ENCODE results near the gene IFT172. TPM values are rescaled to one million over a fixed set of nuclear protein-coding genes. Genes with fewer than 3 reads are reported as not detected.

The IFT172 gene
- total and polyA plus RNA-seq, 2 donors from 2014 or later: 25.9 to 40.3 TPM

DNA sequence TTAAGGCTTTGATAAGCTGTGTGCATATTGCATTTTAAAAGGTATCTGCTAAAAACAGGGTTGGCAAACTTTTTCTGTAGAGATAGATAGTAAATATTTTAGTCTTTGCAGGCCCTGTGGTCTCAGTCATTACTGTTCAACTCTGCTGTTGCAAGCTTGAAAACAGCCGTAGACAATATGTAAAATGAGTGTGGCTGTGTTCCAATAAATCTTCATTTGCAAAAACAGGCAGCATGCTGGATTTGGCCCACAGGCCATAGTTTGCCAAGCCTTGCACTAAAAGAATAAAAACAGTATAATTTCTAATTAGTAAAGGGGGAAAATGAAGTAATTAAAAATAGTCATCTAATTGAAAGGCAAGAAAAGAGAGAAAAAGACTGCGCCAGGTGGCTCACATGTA is 42.4 kb upstream of the IFT172 start:
- H3K36me3 ChIP-seq (ENCODE audit: control insufficient read depth in 2 of 3, insufficient read depth in 3 of 3, low read length in 3 of 3): no peaks in the 10 kb centered on the region
- H3K27me3 ChIP-seq (ENCODE audit: control insufficient read depth, insufficient read depth, low read length): no peaks in the 10 kb centered on the region
- DNase-seq (no peak), FAIRE-seq (no peak)
- H3K4me3 ChIP-seq (ENCODE audit: low read length in 3 of 3): no peak overlapping the region
- no peak overlapping the region for H3K27ac ChIP-seq (ENCODE audit: low read depth in 2 of 2, low read length in 2 of 2)
- intact Hi-C loops (cut with DNase I): no loop called here
- H3K9ac ChIP-seq (ENCODE audit: low read length in 3 of 3): no peak overlapping the region
- TF ChIP-seq, protein P1, sequence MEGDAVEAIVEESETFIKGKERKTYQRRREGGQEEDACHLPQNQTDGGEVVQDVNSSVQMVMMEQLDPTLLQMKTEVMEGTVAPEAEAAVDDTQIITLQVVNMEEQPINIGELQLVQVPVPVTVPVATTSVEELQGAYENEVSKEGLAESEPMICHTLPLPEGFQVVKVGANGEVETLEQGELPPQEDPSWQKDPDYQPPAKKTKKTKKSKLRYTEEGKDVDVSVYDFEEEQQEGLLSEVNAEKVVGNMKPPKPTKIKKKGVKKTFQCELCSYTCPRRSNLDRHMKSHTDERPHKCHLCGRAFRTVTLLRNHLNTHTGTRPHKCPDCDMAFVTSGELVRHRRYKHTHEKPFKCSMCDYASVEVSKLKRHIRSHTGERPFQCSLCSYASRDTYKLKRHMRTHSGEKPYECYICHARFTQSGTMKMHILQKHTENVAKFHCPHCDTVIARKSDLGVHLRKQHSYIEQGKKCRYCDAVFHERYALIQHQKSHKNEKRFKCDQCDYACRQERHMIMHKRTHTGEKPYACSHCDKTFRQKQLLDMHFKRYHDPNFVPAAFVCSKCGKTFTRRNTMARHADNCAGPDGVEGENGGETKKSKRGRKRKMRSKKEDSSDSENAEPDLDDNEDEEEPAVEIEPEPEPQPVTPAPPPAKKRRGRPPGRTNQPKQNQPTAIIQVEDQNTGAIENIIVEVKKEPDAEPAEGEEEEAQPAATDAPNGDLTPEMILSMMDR (IDR thresholded peaks at IDR 0.05; ENCODE audit: borderline replicate concordance, extremely low read depth, insufficient read depth): no peak
- H3K9me3 ChIP-seq (ENCODE audit: control insufficient read depth in 2 of 3, insufficient read depth in 1 of 3, low read length in 3 of 3): peaks cover 0 to 3% (median 0%) of the 10 kb centered on the region in 3 donors
- H3K4me1 ChIP-seq (ENCODE audit: control insufficient read depth in 2 of 3, insufficient read depth in 2 of 3, low read depth in 1 of 3, low read length in 3 of 3): no peaks in the 10 kb centered on the region

DNA sequence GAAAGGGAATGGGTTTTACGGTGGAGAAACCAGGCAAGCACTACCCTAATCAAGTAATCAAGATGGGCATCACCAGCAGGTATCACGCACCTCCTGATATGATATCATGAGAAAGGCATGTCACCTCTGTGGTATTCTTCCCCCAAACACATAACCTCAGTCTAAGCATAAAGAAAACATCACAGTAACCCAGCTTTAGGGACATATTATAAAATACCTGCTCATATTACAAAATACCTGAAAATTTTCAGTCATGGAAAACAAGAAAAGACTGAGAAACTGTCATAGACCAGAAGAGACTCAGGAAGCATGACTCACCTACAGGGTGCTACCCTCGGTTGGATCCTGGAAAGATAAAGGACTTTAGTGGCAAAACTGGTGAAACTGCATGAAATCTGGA is 37.6 kb upstream of the IFT172 start:
- Histone ChIP-seq H3K4me1 (ENCODE audit: control insufficient read depth in 2 of 3, insufficient read depth in 2 of 3, low read depth in 1 of 3, low read length in 3 of 3) (no peaks in the 10 kb centered on the region), H3K9me3 (ENCODE audit: control insufficient read depth in 2 of 3, insufficient read depth in 1 of 3, low read length in 3 of 3) (peaks cover 0 to 3% (median 0%) of the 10 kb centered on the region in 3 donors), H3K27me3 (ENCODE audit: control insufficient read depth, insufficient read depth, low read length) (no peaks in the 10 kb centered on the region), H3K9ac (ENCODE audit: low read length in 3 of 3) (no peak overlapping the region), H3K27ac (ENCODE audit: low read depth in 2 of 2, low read length in 2 of 2) (no peak overlapping the region), H3K4me3 (ENCODE audit: low read length in 3 of 3) (no peak overlapping the region), H3K36me3 (ENCODE audit: control insufficient read depth in 2 of 3, insufficient read depth in 3 of 3, low read length in 3 of 3) (no peaks in the 10 kb centered on the region)
- FAIRE-seq: no peak
- DNase-seq: no peak
- intact Hi-C loops (cut with DNase I): no loop called here
- TF ChIP-seq, protein P1 (IDR thresholded peaks at IDR 0.05; ENCODE audit: borderline replicate concordance, extremely low read depth, insufficient read depth): no peak

DNA sequence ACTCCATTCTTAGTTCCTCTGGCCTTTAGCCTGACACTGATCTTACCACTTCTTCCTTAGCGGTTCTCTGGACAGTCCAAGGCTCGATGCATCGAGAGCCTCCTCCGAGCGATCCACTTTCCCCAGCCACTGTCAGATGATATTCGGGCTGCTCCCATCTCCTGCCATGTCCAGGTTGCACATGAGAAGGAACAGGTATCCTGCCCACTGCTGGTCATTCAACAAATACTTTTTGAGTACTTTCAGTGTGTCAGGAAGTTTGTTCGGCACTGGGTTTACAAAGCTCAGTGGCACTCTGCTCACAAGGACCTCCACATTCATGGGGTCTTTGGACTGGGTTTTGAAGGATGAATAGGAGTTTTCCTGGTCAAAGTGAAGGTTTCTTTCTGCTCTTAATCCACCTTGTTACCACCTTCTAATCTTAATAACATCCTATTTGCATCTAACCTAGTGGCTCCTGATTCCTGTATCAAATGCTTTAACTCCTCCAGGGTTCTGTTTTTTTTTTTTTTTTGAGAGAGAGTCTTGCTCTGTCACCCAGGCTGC is 32.9 kb upstream of the IFT172 start:
- no peak for FAIRE-seq
- DNase-seq: no peak

More for the DNA sequence above, 32.9 kb upstream of the IFT172 start:
- Histone ChIP-seq H3K4me1 (ENCODE audit: control insufficient read depth in 2 of 3, insufficient read depth in 2 of 3, low read depth in 1 of 3, low read length in 3 of 3) (no peaks in the 10 kb centered on the region), H3K27me3 (ENCODE audit: control insufficient read depth, insufficient read depth, low read length) (no peaks in the 10 kb centered on the region), H3K36me3 (ENCODE audit: control insufficient read depth in 2 of 3, insufficient read depth in 3 of 3, low read length in 3 of 3) (no peaks in the 10 kb centered on the region), H3K27ac (ENCODE audit: low read depth in 2 of 2, low read length in 2 of 2) (no peak overlapping the region), H3K9me3 (ENCODE audit: control insufficient read depth in 2 of 3, insufficient read depth in 1 of 3, low read length in 3 of 3) (no peaks in the 10 kb centered on the region), H3K4me3 (ENCODE audit: low read length in 3 of 3) (no peak overlapping the region), H3K9ac (ENCODE audit: low read length in 3 of 3) (no peak overlapping the region)
- TF ChIP-seq, protein P1 (IDR thresholded peaks at IDR 0.05; ENCODE audit: borderline replicate concordance, extremely low read depth, insufficient read depth): no peak
- intact Hi-C loops (cut with DNase I): no loop called here

Measured in kidney (tissue), 14 donors.